B cell (primary cell): ENCODE measurements around the gene NF2. TPM values are rescaled to one million over a fixed set of nuclear protein-coding genes. Genes with fewer than 3 reads are reported as not detected.

Experiments used
- ATAC-seq: fragments of 200-7000 bp; cut with Tn5 transposase; one replicate; pipeline ENCODE4 v1.10.0; 2021; ENCODE audit warnings: low read depth, mild to moderate bottlenecking, moderate number of reproducible peaks, moderate library complexity
- CTCF ChIA-PET: fragments of 350-600 bp; sonication (Branson Sonifier 250); formaldehyde crosslinking; loops from one replicate; lab custom pipeline; 2021; ENCODE audit warnings: antibody characterized with exemption, inconsistent platforms; lab: Charles Lee
- POLR2A ChIA-PET: fragments of 350-600 bp; sonication (Branson Sonifier 250); formaldehyde crosslinking; loops from one replicate; lab custom pipeline; 2021; ENCODE audit warnings: antibody characterized with exemption; lab: Charles Lee
- DNase-seq: peaks from one replicate; pipeline ENCODE4 v3.0.0; 2013
- H2AFZ ChIP-seq: 2 replicates; pipeline ENCODE4 v1.6.1; 2012; ENCODE audit warnings: mild to moderate bottlenecking, low read depth, low read length; ENCODE audit not compliant: insufficient read depth, poor library complexity, severe bottlenecking
- H3K27ac ChIP-seq, 2 donors: 1 replicate in 1 of 2; 2 replicates in 1 of 2; pipeline ENCODE4 v1.5.1; 2012 to 2013; ENCODE audit warnings: low read length in 2 of 2, mild to moderate bottlenecking in 2 of 2, moderate library complexity in 1 of 2
- H3K27me3 ChIP-seq, 4 experiments: fragments of 200-600 bp in 1 of 4; sonication (generic) in 1 of 4; replicated peaks in 1 of 4; 1 replicate in 2 of 4; 2 replicates in 2 of 4; pipeline versions ENCODE4 v1.6.1 to v1.7.0; 2013 to 2016; ENCODE audit warnings: low read length in 3 of 4, mild to moderate bottlenecking in 2 of 4, mixed read lengths in 1 of 4, moderate library complexity in 1 of 4; ENCODE audit not compliant: insufficient read depth in 4 of 4, control insufficient read depth in 3 of 4; ENCODE audit errors: control extremely low read depth in 1 of 4
- H3K36me3 ChIP-seq, 2 experiments: replicated peaks in 1 of 2; 1 replicate in 1 of 2; 2 replicates in 1 of 2; pipeline versions ENCODE4 v1.6.1 to v1.7.1; 2013; ENCODE audit warnings: low read length in 1 of 2; ENCODE audit not compliant: insufficient read depth in 2 of 2, control insufficient read depth in 1 of 2; ENCODE audit errors: control extremely low read depth in 1 of 2, extremely low read depth in 1 of 2
- H3K4me1 ChIP-seq, 2 donors: fragments of 200-600 bp in 1 of 2; sonication (generic) in 1 of 2; 1 replicate in 1 of 2; 2 replicates in 1 of 2; pipeline versions ENCODE4 v1.5.1 to v1.6.1; 2013 to 2017; ENCODE audit warnings: low read length in 2 of 2; ENCODE audit not compliant: control insufficient read depth in 2 of 2, insufficient read depth in 2 of 2
- H3K4me2 ChIP-seq: replicated peaks from 2 replicates; pipeline ENCODE3; 2012; ENCODE audit warnings: mild to moderate bottlenecking, low read depth, low read length; ENCODE audit not compliant: poor library complexity, severe bottlenecking
- H3K4me3 ChIP-seq, 5 experiments: fragments of 200-600 bp in 1 of 5; sonication (generic) in 1 of 5; 1 replicate in 3 of 5; 2 replicates in 2 of 5; pipeline versions ENCODE4 v1.5.1 to v1.7.0; 2011 to 2016; ENCODE audit warnings: low read length in 4 of 5, mild to moderate bottlenecking in 4 of 5, low read depth in 2 of 5, control low read depth in 1 of 5, moderate library complexity in 1 of 5; ENCODE audit not compliant: insufficient read depth in 1 of 5; ENCODE audit errors: control extremely low read depth in 1 of 5, extremely low read depth in 1 of 5
- H3K79me2 ChIP-seq: fragments of 200-600 bp; sonication (generic); one replicate; pipeline ENCODE4 v1.6.0; 2016; ENCODE audit warnings: low read length; ENCODE audit not compliant: control insufficient read depth, insufficient read depth
- H3K9ac ChIP-seq: fragments of 200-600 bp; sonication (generic); 2 replicates; pipeline ENCODE4 v1.6.1; 2017; ENCODE audit warnings: mild to moderate bottlenecking, low read length, moderate library complexity
- H3K9me3 ChIP-seq, 3 donors: one replicate each; pipeline versions ENCODE4 v1.6.1 to v1.7.1; 2013; ENCODE audit warnings: low read length in 2 of 3; ENCODE audit not compliant: control insufficient read depth in 2 of 3, insufficient read depth in 1 of 3; ENCODE audit errors: control extremely low read depth in 1 of 3
- H4K20me1 ChIP-seq: 2 replicates; pipeline ENCODE4 v1.6.0; 2012; ENCODE audit warnings: mild to moderate bottlenecking, low read length; ENCODE audit not compliant: insufficient read depth, control insufficient read depth, poor library complexity, severe bottlenecking
- H3K27ac Mint-ChIP-seq: one replicate; pipeline ENCODE4 v1.8.0; 2021; ENCODE audit warnings: mixed read lengths
- H3K27me3 Mint-ChIP-seq: one replicate; pipeline ENCODE4 v1.8.0; 2021; ENCODE audit warnings: mixed read lengths
- H3K4me1 Mint-ChIP-seq: one replicate; pipeline ENCODE4 v1.8.0; 2021; ENCODE audit warnings: mixed read lengths
- H3K4me3 Mint-ChIP-seq: one replicate; pipeline ENCODE4 v1.8.0; 2021; ENCODE audit warnings: mixed read lengths
- H3K9me3 Mint-ChIP-seq: one replicate; pipeline ENCODE4 v1.8.0; 2022; ENCODE audit warnings: mixed read lengths; ENCODE audit not compliant: insufficient read depth
- EZH2 ChIP-seq: IDR thresholded peaks from 2 replicates; pipeline ENCODE4 v1.6.1; 2012; ENCODE audit warnings: borderline replicate concordance, low read depth, mild to moderate bottlenecking, moderate library complexity, low read length; ENCODE audit not compliant: insufficient read depth, poor library complexity, severe bottlenecking
- WGBS: methylation state at CpG from one replicate; pipeline ENCODE4 v1.1.5; 2013; ENCODE audit warnings: missing lambda C conversion rate; ENCODE audit not compliant: insufficient coverage; 5-methylcytosine and 5-hydroxymethylcytosine counted together
- intact Hi-C: fragments of 100-400 bp; cut with micrococcal nuclease; formaldehyde crosslinking; loops from one replicate; pipeline ENCODE4 v1.10.0; 2022
- polyA plus RNA-seq: library from polyadenylated mRNA; depleted of rRNA; stranded (reverse); fragments of >200 nt; gene quantifications from 2 replicates; pipeline ENCODE4 v1.2.3, GENCODE V29; 2012
- total RNA-seq, 2 donors: library from RNA; stranded (reverse); fragments of 120-200 nt in 1 of 2; gene quantifications; 1 replicate in 1 of 2; 2 replicates in 1 of 2; pipeline versions ENCODE4 v1.2.3 to v1.2.4, GENCODE V29; 2013 to 2022
- TF ChIP-seq, protein P1 (sequence below): fragments of 200-600 bp; IDR thresholded peaks from one replicate; pipeline ENCODE4 v1.8.0; 2022; ENCODE audit warnings: antibody characterized with exemption, mild to moderate bottlenecking

NF2 gene
- total and polyA plus RNA-seq, 2 donors (not counting 1 experiment from before 2014, with no cell fraction given), result 9.4 to 26.6 TPM

DNA sequence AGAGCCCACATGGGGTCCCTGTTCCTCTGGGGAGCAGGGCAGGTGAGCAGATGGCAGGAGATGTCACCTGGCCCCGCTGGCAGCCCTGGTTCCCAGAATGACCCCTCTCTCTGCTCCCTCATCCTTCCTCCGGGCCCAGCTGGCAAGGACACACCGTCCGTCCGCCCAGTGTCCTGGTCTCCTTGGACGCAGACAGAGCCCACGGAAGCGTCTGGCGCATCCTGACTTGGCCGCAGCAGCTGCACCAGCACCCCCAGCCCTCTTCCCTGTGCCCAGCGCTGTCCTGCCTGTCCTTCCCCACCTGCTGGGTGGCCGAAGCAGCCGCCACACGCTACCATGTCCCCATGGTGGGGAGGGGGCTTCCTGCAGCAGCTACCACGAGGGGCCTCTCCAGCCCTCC is 106.8 kb downstream of the NF2 start:
- Mint-ChIP-seq H3K4me3 (no peak overlapping the region), H3K27me3 (peaks cover 15% of the 10 kb centered on the region), H3K9me3 (no peaks in the 10 kb centered on the region), H3K4me1 (no peaks in the 10 kb centered on the region), H3K27ac (no peak overlapping the region)
- Histone ChIP-seq H4K20me1 (no peaks in the 10 kb centered on the region), H3K4me3 (no peak overlapping the region), H2AFZ (no peak overlapping the region), H3K4me1 (no peaks in the 10 kb centered on the region), H3K36me3 (no peaks in the 10 kb centered on the region), H3K9ac (no peak overlapping the region), H3K4me2 (no peak overlapping the region), H3K79me2 (no peaks in the 10 kb centered on the region), H3K9me3 (no peaks in the 10 kb centered on the region), H3K27ac (no peak overlapping the region), H3K27me3 (peaks cover 0 to 5% (median 0%) of the 10 kb centered on the region in 4 experiments)
- TF ChIP-seq, protein P1, sequence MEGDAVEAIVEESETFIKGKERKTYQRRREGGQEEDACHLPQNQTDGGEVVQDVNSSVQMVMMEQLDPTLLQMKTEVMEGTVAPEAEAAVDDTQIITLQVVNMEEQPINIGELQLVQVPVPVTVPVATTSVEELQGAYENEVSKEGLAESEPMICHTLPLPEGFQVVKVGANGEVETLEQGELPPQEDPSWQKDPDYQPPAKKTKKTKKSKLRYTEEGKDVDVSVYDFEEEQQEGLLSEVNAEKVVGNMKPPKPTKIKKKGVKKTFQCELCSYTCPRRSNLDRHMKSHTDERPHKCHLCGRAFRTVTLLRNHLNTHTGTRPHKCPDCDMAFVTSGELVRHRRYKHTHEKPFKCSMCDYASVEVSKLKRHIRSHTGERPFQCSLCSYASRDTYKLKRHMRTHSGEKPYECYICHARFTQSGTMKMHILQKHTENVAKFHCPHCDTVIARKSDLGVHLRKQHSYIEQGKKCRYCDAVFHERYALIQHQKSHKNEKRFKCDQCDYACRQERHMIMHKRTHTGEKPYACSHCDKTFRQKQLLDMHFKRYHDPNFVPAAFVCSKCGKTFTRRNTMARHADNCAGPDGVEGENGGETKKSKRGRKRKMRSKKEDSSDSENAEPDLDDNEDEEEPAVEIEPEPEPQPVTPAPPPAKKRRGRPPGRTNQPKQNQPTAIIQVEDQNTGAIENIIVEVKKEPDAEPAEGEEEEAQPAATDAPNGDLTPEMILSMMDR, result no peak
- TF ChIP-seq EZH2, result no peak
- 87% methylated on average over 11 of the region's 15 CpGs for WGBS
- CTCF ChIA-PET, result no interaction called here
- DNase-seq, result no peak
- intact Hi-C loops, result no loop called here
- no peak for ATAC-seq
- POLR2A ChIA-PET, result no interaction called here

DNA sequence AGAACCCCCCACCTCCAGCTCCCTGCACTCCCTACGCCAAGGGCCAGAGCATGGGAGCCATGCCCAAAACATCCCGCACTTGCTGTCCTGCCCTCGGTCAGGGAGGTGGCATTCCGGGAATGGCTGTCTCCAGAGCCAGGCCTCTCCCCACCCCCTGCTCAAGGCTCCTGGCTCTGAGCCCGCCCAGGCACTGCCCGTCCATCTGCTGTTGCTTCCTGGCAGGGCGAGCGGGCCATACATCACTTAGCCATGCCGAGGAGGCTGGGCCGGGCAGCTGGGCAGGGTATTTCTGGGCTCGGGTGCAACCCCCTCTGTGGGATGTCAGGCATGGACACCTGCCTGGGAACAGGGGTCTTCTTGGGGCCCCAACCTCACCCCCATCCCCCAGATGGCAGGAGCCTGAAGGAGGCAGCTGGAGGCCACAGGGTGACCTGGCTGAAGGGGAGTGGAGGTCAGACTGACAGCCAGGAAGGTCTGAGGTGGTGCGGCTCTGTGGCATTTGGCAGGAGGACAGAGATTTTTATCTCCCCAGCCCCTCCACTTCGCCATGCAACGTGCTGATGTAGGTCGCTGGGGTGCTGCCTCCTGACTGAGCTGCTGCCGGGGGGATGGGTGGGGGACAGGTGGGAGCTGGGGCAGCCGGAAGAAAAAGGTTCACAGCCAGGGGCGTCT is 107.6 kb downstream of the NF2 start:
- Histone ChIP-seq H3K4me1 (no peaks in the 10 kb centered on the region), H3K36me3 (no peaks in the 10 kb centered on the region), H3K9me3 (no peaks in the 10 kb centered on the region), H3K27ac (no peak overlapping the region), H2AFZ (no peak overlapping the region), H3K9ac (no peak overlapping the region), H3K4me2 (no peak overlapping the region), H3K27me3 (peaks cover 0 to 11% (median 0%) of the 10 kb centered on the region in 4 experiments), H4K20me1 (no peaks in the 10 kb centered on the region), H3K79me2 (no peaks in the 10 kb centered on the region), H3K4me3 (no peak overlapping the region)
- H3K4me3 Mint-ChIP-seq, result no peak overlapping the region
- ATAC-seq, result no peak
- H3K9me3 Mint-ChIP-seq, result no peaks in the 10 kb centered on the region
- H3K4me1 Mint-ChIP-seq, result no peaks in the 10 kb centered on the region
- no peak for DNase-seq
- no peak for TF ChIP-seq EZH2
- TF ChIP-seq, protein P1, result no peak
- POLR2A ChIA-PET, result no interaction called here
- intact Hi-C loops, result no loop called here
- H3K27ac Mint-ChIP-seq, result no peak overlapping the region
- 73% methylated on average over 13 of the region's 18 CpGs for WGBS
- peaks cover 16% of the 10 kb centered on the region for H3K27me3 Mint-ChIP-seq
- CTCF ChIA-PET, result no interaction called here
